ENCODE data around the gene C6orf136. TPM values are rescaled to one million over a fixed set of nuclear protein-coding genes. Genes with fewer than 3 reads are reported as not detected.

C6orf136 gene
- total and polyA plus RNA-seq, 9 of the 15 experiments (the other 6 are each of a cell fraction or from before 2014, with no cell fraction given) = 14.1 to 63.1 (median 18.4) TPM

- no peak for TF ChIP-seq GTF2F1 (IDR thresholded peaks at IDR 0.05; ENCODE audit: low read depth, low read length)
- TF ChIP-seq ZNF398 (CRISPR knock-in tag; IDR thresholded peaks at IDR 0.05) = no peak
- TF ChIP-seq DMBX1 (CRISPR knock-in tag; IDR thresholded peaks at IDR 0.05; ENCODE audit: borderline replicate concordance) = no peak
- TF ChIP-seq CREB5 (CRISPR knock-in tag; IDR thresholded peaks at IDR 0.05) = 0 out of 2 replicates have a peak, but pooled peaks have one; percentile 11
- TF ChIP-seq RB1 (IDR thresholded peaks at IDR 0.05; ENCODE audit: low read depth) = peak; percentile 32; the same call in 1 of the 2 replicates
- TF ChIP-seq THAP7 (CRISPR knock-in tag; IDR thresholded peaks at IDR 0.05) = no peak
- TF ChIP-seq FOXJ2 (tag; IDR thresholded peaks at IDR 0.05) = no peak; the same call in 1 of the 2 replicates
- TF ChIP-seq RNF2 (IDR thresholded peaks at IDR 0.05) = no peak
- TF ChIP-seq ZNF384 (IDR thresholded peaks at IDR 0.05; ENCODE audit: low read depth, low read length) = no peak
- TF ChIP-seq ATF7 (IDR thresholded peaks at IDR 0.05) = peak; percentile 21; the same call in 1 of the 2 replicates
- TF ChIP-seq RERE (CRISPR knock-in tag; IDR thresholded peaks at IDR 0.05; ENCODE audit: borderline replicate concordance) = no peak
Observed at GRCh38 chr6:30615958-30616810, 30.7 kb upstream of the C6orf136 start (continued).

All from K562 (cell line).